SKM-1 (cell line): ENCODE data around the gene MYL1.

Source experiments
- DNase-seq: peaks from one replicate; lab custom pipeline; 2025; ENCODE audit not compliant: unreplicated experiment; lab: John Stamatoyannopoulos, UW

MYL1 gene

DNA sequence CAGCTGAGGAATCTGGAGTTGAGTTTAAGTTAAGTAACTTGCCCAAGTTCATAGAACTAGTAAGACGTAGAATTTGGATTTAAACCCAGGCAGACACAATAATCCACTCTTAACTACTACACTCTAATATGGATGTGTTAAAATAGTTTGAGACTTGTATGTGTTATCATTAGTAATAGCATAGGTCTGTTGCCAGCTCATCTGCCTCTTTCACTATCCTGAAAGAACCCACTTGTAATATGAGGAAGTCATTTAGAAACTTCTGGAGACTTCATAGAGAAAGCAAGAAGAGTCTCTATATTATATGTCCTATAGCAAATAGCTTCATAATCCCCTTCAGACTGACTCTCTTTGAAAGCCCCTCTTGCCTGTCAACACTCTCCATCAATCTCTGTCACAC, 46.7 kb downstream of the MYL1 start:
- no peak for DNase-seq

DNA sequence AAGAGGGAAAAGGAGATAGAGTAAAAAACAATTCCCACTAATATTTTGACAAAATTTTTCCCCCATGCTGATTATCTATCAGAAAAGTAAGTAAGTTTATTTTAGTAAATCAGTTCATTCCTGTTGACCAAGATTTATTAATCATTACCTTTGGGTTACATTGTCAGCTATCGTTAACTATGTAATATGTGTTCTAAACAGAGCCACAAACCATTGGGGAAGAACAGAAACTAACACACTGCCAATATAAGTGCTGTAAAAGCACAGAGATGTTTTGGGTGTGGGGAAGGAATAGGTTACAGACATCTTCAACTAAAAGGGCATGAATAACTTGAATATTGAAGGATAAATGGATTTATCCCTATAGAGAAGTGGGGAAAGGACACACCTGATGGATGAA, 47.3 kb downstream of the MYL1 start:
- no peak for DNase-seq

DNA sequence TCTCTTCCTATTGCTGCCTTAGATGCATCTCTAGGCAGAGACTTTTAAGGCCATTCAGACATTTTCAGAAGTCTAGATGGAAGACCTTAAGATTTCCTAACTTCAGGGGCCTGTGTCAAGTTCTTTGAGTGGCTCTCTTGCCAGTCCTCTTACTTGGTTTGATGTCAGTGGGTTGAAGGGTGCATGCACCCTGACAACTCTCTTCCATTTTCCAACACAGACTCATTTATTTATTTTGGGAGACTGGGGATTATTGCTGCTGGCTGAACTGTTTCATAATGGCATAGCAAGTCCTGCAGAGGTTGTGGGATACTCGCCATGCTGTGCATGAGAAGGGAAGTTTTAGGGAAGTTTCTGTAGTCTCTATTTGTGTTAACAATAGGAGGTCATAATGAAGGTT, 50.7 kb downstream of the MYL1 start:
- DNase-seq: no peak

DNA sequence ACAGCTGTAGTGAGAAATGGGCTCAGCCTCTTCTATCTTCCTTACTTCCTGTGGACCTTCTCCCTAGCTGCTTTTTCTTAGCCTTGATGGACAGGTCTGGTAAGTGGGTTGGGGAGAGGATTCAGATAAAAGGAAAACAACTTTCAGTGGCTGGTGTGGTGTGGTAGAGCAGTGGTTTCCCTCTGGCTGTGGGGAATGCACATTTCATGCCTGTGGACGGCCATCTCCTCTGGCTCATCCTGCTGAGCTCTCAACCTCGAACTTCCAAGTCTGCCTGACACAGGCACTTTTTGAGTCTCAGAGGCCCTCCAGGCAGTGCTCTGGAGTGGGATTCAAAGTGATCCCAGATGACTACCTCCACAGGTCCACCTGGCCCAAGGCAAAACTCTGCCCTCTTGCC, 51.1 kb downstream of the MYL1 start:
- DNase-seq: no peak

DNA sequence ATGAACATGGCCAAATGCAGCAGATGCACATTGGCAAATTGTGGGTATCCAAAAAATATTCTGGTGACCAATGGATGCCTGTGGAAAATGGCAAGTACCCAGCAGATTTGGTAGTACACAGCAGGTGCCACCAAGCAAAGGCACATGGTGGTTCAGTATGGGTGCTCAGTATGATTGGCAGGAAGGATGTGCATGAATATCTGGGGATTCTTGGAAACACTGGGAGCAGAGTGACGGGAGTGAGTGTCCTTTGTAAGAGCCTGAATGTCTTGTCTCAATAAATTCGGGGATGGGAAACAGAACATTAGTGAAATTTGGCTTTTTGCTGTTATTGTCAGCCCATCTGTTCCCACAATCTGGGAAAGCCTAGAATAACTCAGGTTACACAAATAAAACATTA, 52.9 kb downstream of the MYL1 start:
- DNase-seq: no peak

DNA sequence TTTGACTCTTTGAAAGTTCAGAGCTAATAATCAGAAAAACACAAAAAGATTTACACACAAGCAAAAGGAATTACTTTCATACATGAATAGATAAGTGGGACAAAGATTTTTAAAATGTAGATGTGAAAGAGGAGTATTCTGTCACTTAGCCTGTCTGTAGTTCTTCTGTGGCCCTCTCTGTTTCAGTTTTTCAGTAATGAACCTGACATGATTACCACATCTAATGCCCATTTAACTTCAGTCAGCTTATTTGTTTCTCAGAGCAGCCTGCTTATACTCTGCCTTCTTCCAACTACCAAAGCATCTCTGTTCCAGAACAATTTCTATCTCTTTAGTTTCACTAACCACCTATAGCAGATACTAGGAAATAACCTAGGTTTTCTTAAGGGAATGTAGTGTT, 55.3 kb downstream of the MYL1 start:
- no peak for DNase-seq

DNA sequence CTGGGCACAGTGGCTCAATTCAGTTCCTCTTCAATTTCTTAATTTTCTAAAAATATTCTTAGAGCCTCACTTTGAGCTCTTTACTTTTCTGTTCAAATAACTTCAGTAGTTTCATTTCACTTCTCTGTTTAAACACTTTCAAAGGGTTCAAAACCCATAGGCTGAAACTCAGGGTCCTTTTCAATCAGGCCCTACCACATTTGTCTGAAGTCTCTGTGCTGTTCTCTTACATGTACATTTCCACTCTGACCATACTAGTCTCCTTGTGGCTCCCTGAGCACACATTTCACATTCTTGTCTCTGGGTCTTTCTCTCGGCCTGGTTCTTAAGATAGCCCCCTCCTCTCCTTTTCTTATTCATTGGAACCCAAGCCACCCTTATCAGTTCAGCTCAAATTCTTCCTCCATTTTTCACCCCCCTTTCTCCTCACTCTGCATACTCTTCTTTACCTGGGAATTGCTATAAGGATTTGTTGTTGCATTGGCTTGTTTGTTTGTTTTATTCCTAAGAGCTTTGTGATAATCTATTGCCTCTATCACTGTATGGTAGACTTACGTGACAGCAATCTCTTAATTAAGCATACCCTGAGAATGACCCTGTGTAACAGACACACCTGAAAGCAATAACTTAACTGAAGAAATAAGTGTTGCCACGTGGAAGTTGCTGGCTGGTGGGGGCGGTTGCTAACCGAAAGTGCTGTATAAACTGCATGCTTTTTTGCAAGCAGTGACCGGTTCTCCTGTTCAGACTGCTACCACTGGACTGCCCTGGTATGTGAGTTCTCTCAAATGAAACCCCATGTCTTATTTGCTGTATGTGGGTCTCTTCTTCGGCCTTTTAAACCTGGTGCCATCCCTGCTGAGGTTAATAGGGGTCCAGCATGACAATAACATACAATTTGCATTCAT, 62.0 kb downstream of the MYL1 start:
- DNase-seq: no peak

DNA sequence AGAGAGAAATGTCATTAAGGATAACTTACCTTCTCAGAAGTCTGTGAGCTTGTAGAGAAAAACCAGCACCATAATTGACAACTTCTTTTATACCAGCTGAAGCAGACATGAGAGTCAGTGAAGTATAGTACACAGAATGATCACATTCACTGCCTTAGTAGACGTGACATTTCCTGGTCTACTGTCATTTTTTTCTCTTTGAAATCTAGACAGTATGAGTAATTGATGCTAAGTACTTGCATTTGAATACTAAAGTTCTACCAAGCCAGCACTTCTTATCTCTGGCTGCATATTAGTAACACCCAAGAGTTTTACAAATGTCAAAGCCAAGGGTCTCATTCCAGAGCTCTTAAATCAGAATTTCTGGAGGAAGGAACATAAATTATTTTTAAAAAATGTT, 64.4 kb downstream of the MYL1 start:
- no peak for DNase-seq
